DMS114 treated with DMSO at 0.1 percent for 48 hours (cell line): ENCODE data around the gene PABPC1L2B.
"Not testable (repeated sequence)": the region's sequence is repeated elsewhere in the genome, so short reads cannot be mapped to it uniquely, and the experiment has no call there.

Experiments used
- DNase-seq: peaks from one replicate; lab custom pipeline; 2025; ENCODE audit not compliant: unreplicated experiment; lab: John Stamatoyannopoulos, UW

The PABPC1L2B gene

GRCh38 chrX:73002733-73003132 is at the start of gene PABPC1L2B:
Gene PABPC1L2B, plus strand, starts transcription at chrX:73002939. Its CDS starts 704 bp downstream, at chrX:73003643.
- DNase-seq, result not testable (repeated sequence)

GRCh38 chrX:72959971-72960370 is 42.8 kb upstream of the PABPC1L2B start:
- not testable (repeated sequence) for DNase-seq

- not testable (repeated sequence) for DNase-seq
Measured at GRCh38 chrX:72971859-72972258, 30.9 kb upstream of the PABPC1L2B start.

GRCh38 chrX:72974885-72975284 is 27.9 kb upstream of the PABPC1L2B start:
- not testable (repeated sequence) for DNase-seq

- DNase-seq, result not testable (repeated sequence)
Measured at GRCh38 chrX:72980894-72981469, 21.8 kb upstream of the PABPC1L2B start.

GRCh38 chrX:73004032-73004431 is 1.3 kb downstream of the PABPC1L2B start:
- DNase-seq, result not testable (repeated sequence)

GRCh38 chrX:73021361-73022092 is 18.8 kb downstream of the PABPC1L2B start:
- no peak for DNase-seq

GRCh38 chrX:73022093-73022445 is 19.3 kb downstream of the PABPC1L2B start:
- not testable (repeated sequence) for DNase-seq

- DNase-seq, result no peak
Measured at GRCh38 chrX:73028876-73029275, 26.1 kb downstream of the PABPC1L2B start.
